HG03342 (cell line): Measurements from ENCODE around the gene RAB7B.
"Not testable (repeated sequence)": the region's sequence is repeated elsewhere in the genome, so short reads cannot be mapped to it uniquely, and the experiment has no call there.

ENCODE experiments used
- ATAC-seq: cut with Tn5 transposase; IDR thresholded peaks from one replicate; pipeline ENCODE4 v1.9.1; 2021; ENCODE audit warnings: mild to moderate bottlenecking, moderate library complexity; ENCODE audit not compliant: unreplicated experiment

RAB7B gene

GRCh38 chr1:206002871-206003801 lies at the start of gene RAB7B:
Gene RAB7B (minus strand): TSS chr1:206003395. CDS start chr1:205994135, 9,260 bp downstream.
- ATAC-seq: no peak

DNA sequence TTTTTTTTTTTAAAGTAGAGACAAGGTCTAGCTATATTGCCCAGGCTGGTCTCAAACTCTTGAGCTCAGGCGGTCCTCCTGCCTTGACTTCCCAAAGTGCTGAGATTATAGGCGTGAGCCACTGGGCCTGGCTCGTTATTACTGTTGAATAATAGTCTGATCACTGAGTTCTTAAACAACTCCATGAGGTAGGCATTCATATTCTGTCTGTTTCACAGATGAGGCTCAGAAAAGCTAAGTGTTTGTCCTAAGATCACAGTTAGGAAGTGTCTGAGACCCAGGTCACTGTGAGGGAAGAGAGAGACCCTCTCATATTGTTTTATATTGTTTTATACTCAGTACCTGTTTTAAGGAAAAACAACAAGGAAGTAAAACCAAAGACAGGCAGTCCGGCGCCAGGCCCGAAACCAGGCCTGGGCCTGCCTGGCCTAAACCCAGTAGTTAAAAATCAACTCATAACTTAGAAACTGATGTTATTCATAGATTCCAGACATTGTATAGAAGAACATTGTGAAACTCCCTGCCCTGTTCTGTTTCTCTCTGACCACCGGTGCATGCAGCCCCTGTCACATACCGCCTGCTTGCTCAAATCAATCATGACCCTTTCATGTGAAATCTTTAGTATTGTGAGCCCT lies 49.2 kb upstream of the RAB7B start:
- ATAC-seq: not testable (repeated sequence)

GRCh38 chr1:206050655-206051235 lies 47.5 kb upstream of the RAB7B start:
- ATAC-seq: peak; percentile 81

GRCh38 chr1:206049919-206050600 lies 46.9 kb upstream of the RAB7B start:
- no peak for ATAC-seq

DNA sequence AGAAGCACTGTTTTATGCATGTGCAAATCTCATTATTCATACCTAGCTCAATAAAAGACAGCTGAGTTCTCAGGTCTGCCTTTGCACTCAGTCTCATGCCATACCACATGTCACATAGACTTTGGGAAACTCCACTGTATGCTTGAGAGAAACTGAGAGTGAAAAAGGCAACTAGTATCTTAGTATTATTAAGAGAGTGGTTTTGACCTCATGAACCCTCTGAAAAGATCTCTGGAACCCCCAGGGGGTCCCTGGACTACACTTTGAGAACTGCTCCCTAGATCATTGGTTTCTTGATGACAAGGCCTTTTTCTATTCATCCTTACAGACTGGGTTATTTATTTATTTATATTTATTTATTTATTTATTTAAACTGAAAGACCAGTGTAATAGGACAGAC lies 46.1 kb upstream of the RAB7B start:
- ATAC-seq: peak; percentile 56

GRCh38 chr1:206048582-206048981 lies 45.4 kb upstream of the RAB7B start:
- ATAC-seq: no peak

DNA sequence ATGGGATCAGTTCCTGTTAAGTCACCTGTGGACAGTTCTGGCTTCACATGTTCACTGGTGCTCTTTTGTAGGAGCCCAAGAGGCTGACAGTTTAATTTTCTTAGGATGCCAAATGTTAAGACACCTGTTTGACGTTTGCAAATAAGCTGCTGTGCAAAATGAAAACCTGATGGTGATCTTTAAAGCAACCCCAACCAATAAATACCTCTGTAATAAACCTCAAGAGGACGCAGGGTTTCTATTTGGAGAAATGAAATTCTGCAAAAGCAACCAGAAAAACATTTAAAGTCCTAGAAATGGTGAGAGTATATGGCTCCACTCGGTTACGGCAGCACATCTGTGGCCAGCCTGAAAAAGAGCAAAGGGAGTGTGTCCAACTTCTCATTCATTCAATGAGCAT lies 44.1 kb upstream of the RAB7B start:
- ATAC-seq: no peak

DNA sequence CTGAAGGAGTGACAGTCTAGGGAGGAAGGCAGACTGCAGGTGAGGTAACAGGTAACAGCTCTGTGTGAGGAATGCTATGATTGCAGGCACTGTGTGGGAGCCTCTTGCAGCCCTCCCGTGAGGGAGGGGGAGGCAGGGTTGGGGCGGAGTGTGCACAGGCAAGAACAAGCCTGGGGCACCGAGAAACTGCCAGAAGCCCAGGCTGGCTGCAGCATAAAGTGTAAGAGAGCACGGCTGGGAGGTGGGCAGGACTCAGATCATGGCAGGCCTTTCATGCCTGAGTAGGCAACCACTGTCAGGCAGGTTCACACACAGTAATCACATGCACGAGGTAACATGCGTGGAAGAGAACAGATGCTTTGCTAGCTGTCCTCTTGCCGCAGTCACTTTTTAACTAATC lies 38.4 kb upstream of the RAB7B start:
- ATAC-seq: no peak

DNA sequence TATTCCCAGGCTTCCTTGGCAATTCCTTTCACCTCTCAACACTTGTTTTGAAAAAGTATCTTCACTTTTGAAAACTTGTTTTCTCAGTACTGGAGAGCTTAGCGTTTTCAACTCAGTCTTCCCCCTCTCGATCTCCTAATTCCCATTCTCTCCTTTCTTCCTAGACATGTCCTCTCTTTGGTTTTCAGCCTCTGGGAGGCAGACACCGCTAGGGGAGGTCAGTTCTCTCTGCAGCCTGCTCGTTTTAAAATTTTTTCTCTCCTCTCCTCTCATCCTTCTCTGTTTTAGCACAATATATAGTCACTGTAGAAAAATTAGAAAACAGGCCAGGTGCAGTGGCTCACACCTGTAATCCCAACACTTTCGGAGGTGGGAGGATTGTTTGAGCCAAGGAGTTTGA lies 37.1 kb upstream of the RAB7B start:
- no peak for ATAC-seq

DNA sequence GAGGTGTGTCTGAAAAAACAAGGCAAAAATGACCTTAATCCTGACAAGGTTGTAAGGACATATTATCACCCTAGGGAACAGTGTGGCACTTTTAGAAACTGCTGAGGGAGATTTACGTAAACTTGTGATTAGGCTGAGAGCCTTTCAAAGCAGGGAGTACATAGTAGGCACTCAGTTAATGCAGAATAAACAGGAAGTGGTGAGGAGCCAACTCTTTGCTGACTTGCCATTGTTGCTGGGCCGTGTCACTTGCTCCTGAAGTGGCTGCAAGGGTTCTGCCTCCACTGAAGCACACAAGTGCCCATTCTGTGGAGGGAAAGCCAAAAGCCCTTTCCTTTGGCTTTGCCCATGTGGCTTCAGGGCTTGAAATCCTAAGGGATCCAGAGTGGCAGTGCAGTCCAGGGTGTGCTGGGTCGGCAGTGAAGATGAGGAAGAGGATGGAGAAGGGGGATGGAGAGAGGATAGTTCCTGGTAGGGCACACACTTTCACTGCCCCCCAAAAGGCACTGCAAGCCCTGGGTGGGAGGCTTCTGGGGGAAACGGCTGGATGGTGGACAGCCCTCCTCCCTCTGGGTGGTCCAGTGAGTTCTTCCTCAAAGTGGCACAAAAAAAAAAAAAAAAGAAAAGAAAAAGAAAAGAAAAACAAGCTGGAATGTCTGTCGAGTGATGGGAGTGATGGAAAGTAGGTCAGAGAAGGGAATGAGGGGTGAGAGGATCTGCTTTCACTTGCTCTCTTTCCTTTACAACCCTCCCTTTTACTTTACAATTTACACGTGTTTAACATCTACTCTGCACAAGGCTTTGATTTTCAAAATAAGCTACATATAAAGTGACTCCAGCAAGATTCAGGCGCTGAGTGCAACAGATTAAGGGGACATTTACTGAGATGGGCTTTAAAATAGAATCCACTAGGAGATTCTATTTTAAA lies 36.1 kb upstream of the RAB7B start:
- ATAC-seq: no peak

GRCh38 chr1:206037581-206037980 lies 34.4 kb upstream of the RAB7B start:
- no peak for ATAC-seq

GRCh38 chr1:206036663-206037455 lies 33.7 kb upstream of the RAB7B start:
- no peak for ATAC-seq

GRCh38 chr1:206035027-206035426 lies 31.8 kb upstream of the RAB7B start:
- ATAC-seq: no peak

- no peak for ATAC-seq
These were observed 29.4 kb upstream of the RAB7B start for GRCh38 chr1:206032380-206033140.

DNA sequence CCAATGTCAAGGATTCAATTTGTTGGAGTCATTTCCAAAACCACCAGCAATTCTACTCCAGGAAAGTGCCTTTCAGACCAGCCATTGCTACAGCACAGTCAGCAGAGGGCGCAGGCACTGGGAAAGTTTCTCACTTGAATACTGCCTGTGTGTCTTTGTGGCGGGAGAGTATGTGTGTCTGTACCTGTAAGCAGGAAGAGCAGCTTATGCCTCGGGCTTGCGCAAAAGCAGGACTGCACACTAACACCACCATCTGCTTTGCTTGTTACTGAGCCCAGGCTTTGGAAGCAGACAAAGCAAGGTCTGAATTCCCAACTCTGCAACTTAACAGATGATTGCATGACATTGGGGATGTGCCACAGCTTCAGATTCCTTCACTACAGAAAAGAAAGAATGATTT lies 27.5 kb upstream of the RAB7B start:
- ATAC-seq: peak; percentile 80

- no peak for ATAC-seq
These were observed 27.0 kb upstream of the RAB7B start for GRCh38 chr1:206030191-206030590.

DNA sequence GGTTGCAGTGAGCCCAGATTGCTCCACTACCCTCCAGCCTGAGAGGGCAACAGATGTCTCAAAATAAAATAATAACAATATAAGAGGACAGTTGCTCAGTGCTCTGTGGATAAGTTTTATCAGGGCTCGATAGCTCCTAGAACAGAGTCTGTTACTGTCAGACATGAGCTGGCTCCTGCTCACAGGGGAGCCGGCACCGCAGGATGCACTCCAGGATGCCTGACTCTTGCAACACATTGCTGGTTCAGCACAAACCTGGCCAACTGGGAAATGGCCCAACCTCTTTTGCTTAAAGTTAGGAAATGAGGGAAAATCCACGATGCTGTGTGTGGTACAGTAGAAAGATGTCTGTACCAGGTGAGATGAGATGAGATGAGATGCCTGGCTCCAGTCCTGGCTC lies 26.3 kb upstream of the RAB7B start:
- ATAC-seq: no peak

DNA sequence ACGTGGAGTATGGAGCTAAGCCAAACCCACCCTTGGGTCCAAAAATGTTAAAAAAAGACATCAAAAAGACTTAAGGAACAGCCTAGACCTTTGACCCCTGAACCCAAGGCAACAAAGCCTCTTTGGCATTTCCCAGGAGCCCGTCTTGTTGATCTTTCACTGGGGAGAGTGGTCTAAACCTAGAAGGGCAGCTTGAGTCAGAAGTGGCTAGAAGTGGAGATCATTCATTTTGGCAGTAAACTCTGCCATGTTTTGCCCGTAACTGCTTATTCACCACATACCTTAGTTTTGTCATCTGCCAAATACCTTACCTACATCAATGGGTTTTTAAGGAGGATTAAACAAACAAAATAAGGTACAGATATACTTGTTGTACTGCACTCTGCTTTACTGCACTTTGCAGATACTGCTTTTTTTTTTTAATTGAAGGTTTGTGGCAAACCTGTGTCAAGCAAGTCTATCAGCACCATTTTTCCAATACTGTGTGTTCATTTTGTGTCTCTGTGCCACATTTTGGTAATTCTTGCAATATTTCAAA lies 22.2 kb upstream of the RAB7B start:
- ATAC-seq: no peak
